ENCODE data around the gene PSG2. TPM values are rescaled to one million over a fixed set of nuclear protein-coding genes. Genes with fewer than 3 reads are reported as not detected.
A peak's percentile ranks its signal among the peaks of the same experiment; 100 is the strongest.
"Not testable (repeated sequence)": the region's sequence is repeated elsewhere in the genome, so short reads cannot be mapped to it uniquely, and the experiment has no call there.

Gene PSG2
- total RNA-seq, 1 donor from 2014 or later, result not detected

GRCh38 chr19:43078311-43078710 is 4.2 kb downstream of the PSG2 start:
- DNase-seq (ENCODE audit: low spot score in 2 of 2), result no peak
- Histone ChIP-seq H3K27ac (no peak overlapping the region), H3K4me1 (no peaks in the 10 kb centered on the region), H3K4me3 (no peak overlapping the region), H3K9me3 (no peaks in the 10 kb centered on the region), H3K36me3 (no peaks in the 10 kb centered on the region), H3K27me3 (no peaks in the 10 kb centered on the region)
- intact Hi-C loops (cut with DNase I), result no loop called here
- TF ChIP-seq CTCF (IDR thresholded peaks at IDR 0.05), result no peak

GRCh38 chr19:43077881-43078280 is 4.6 kb downstream of the PSG2 start:
- H3K9me3 ChIP-seq; H3K4me3 ChIP-seq; H3K4me1 ChIP-seq; H3K36me3 ChIP-seq; H3K27me3 ChIP-seq; intact Hi-C loops (cut with DNase I); DNase-seq (ENCODE audit: low spot score in 2 of 2): not testable (repeated sequence)
- peak overlapping the region in 1 of 2 donors; percentile 3 for H3K27ac ChIP-seq

GRCh38 chr19:43062418-43062817 is 20.1 kb downstream of the PSG2 start:
- H3K4me3 ChIP-seq; DNase-seq (ENCODE audit: low spot score in 2 of 2); intact Hi-C loops (cut with DNase I); H3K27ac ChIP-seq; H3K36me3 ChIP-seq; H3K4me1 ChIP-seq; H3K27me3 ChIP-seq; H3K9me3 ChIP-seq: not testable (repeated sequence)

GRCh38 chr19:43061326-43061725 is 21.2 kb downstream of the PSG2 start:
- H3K4me1 ChIP-seq; H3K36me3 ChIP-seq; intact Hi-C loops (cut with DNase I); H3K4me3 ChIP-seq; H3K27ac ChIP-seq; H3K9me3 ChIP-seq; H3K27me3 ChIP-seq; DNase-seq (ENCODE audit: low spot score in 2 of 2): not testable (repeated sequence)

GRCh38 chr19:43060254-43060653 is 22.2 kb downstream of the PSG2 start:
- H3K27me3 ChIP-seq, result not testable (repeated sequence)

GRCh38 chr19:43059482-43059881 is 23.0 kb downstream of the PSG2 start:
- H3K27me3 ChIP-seq; H3K4me1 ChIP-seq; DNase-seq (ENCODE audit: low spot score in 2 of 2); H3K27ac ChIP-seq; H3K36me3 ChIP-seq; intact Hi-C loops (cut with DNase I); H3K9me3 ChIP-seq; H3K4me3 ChIP-seq: not testable (repeated sequence)

More at GRCh38 chr19:43060254-43060653, 22.2 kb downstream of the PSG2 start:
- intact Hi-C loops (cut with DNase I); H3K4me3 ChIP-seq; DNase-seq (ENCODE audit: low spot score in 2 of 2); H3K4me1 ChIP-seq; H3K9me3 ChIP-seq; H3K36me3 ChIP-seq; H3K27ac ChIP-seq: not testable (repeated sequence)

GRCh38 chr19:43058440-43058839 is 24.1 kb downstream of the PSG2 start:
- H3K27me3 ChIP-seq; intact Hi-C loops (cut with DNase I); H3K27ac ChIP-seq; H3K36me3 ChIP-seq; DNase-seq (ENCODE audit: low spot score in 2 of 2); H3K4me3 ChIP-seq; H3K9me3 ChIP-seq; H3K4me1 ChIP-seq: not testable (repeated sequence)

- H3K27ac ChIP-seq; H3K36me3 ChIP-seq; intact Hi-C loops (cut with DNase I); H3K27me3 ChIP-seq; DNase-seq (ENCODE audit: low spot score in 2 of 2); H3K9me3 ChIP-seq; H3K4me1 ChIP-seq; H3K4me3 ChIP-seq: not testable (repeated sequence)
Observed at GRCh38 chr19:43047966-43048365, 34.5 kb downstream of the PSG2 start.

- H3K36me3 ChIP-seq; DNase-seq (ENCODE audit: low spot score in 2 of 2); H3K9me3 ChIP-seq; H3K4me1 ChIP-seq; H3K27ac ChIP-seq; H3K27me3 ChIP-seq; H3K4me3 ChIP-seq; intact Hi-C loops (cut with DNase I): not testable (repeated sequence)
Observed at GRCh38 chr19:43046578-43046977, 35.9 kb downstream of the PSG2 start.

GRCh38 chr19:43043492-43044180 is 38.9 kb downstream of the PSG2 start:
- H3K4me1 ChIP-seq; H3K27ac ChIP-seq; DNase-seq (ENCODE audit: low spot score in 2 of 2); H3K9me3 ChIP-seq; H3K36me3 ChIP-seq; H3K27me3 ChIP-seq; intact Hi-C loops (cut with DNase I); H3K4me3 ChIP-seq: not testable (repeated sequence)

- H3K27ac ChIP-seq; H3K27me3 ChIP-seq; H3K9me3 ChIP-seq; intact Hi-C loops (cut with DNase I); H3K36me3 ChIP-seq; H3K4me3 ChIP-seq; DNase-seq (ENCODE audit: low spot score in 2 of 2); H3K4me1 ChIP-seq: not testable (repeated sequence)
Observed at GRCh38 chr19:43031645-43032044, 50.9 kb downstream of the PSG2 start.
